Hepatocyte (in vitro differentiated cells): Measurements from ENCODE around the gene MMP28.

Experiments
- EZH2 ChIP-seq: fragments of 200-600 bp; sonication (generic); IDR thresholded peaks from 2 replicates; pipeline ENCODE4 v1.6.1; 2016; ENCODE audit warnings: antibody characterized with exemption, mild to moderate bottlenecking, borderline replicate concordance
- TF ChIP-seq, protein P1 (sequence below): fragments of 200-600 bp; sonication (generic); IDR thresholded peaks from 2 replicates; pipeline ENCODE4 v1.5.1; 2016; ENCODE audit warnings: antibody characterized with exemption, mild to moderate bottlenecking; ENCODE audit not compliant: poor library complexity

DNA sequence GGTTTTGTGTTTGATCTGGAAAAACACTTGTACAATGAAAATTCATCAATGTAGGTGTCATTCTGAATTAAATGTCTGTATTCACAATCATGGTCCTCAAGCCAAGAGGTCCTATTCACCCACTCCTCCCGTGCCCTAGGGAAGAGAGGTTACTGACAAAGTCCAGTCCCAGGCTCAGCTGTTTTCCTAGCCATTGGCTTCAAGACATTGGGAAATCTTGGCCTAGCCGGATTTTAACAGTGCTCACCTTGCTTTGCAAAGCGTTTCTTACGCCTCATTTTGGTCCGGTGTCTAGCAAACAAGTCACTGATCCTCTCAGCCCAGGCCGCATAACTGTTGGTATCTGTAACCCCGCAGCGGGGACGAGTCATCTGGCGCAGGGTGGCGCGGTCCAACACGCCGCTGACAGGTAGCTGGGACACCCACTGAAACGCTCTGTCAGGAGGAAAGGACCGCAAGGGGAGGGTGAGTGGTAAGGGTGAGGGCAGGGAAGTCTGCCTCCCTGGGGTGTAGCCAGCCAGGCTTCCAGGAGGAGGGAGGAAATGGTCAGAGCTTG, 16.7 kb downstream of the MMP28 start:
- TF ChIP-seq, protein P1, sequence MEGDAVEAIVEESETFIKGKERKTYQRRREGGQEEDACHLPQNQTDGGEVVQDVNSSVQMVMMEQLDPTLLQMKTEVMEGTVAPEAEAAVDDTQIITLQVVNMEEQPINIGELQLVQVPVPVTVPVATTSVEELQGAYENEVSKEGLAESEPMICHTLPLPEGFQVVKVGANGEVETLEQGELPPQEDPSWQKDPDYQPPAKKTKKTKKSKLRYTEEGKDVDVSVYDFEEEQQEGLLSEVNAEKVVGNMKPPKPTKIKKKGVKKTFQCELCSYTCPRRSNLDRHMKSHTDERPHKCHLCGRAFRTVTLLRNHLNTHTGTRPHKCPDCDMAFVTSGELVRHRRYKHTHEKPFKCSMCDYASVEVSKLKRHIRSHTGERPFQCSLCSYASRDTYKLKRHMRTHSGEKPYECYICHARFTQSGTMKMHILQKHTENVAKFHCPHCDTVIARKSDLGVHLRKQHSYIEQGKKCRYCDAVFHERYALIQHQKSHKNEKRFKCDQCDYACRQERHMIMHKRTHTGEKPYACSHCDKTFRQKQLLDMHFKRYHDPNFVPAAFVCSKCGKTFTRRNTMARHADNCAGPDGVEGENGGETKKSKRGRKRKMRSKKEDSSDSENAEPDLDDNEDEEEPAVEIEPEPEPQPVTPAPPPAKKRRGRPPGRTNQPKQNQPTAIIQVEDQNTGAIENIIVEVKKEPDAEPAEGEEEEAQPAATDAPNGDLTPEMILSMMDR = no peak
- TF ChIP-seq EZH2 = no peak
